ENCODE measurements around the gene FIZ1. TPM values are rescaled to one million over a fixed set of nuclear protein-coding genes. Genes with fewer than 3 reads are reported as not detected.

The FIZ1 gene
- total RNA-seq, 1 experiment from 2014 or later: 21.5 TPM

DNA sequence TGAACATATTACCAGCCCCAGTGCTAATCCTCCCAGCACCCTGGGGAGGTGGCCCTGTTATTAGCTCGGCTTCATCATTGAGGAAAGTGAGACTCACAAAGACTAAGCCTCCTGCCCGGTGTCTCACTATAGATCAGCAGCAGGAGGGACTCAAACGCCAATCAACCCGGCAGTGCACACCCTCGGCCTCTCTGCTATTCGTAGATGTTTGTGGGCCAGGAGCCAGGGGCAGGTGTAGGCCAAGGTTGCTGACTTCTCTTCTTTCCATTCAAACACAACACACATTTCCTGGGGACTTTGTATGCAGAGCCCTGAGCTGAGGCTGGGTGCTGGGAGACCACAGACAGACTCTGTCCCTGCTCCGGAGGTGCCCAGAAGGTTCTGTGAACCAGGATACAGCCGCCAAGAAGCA lies 44.6 kb downstream of the FIZ1 start:
- H3K36me3 Mint-ChIP-seq (ENCODE audit: insufficient read depth in 1 of 3, low read depth in 3 of 3): no peaks in the 10 kb centered on the region
- H4K5ac ChIP-seq (ENCODE audit: insufficient read length, low read depth, low read length): no peak overlapping the region
- H3K4ac ChIP-seq (ENCODE audit: low read depth, low read length): no peak overlapping the region
- H2BK20ac ChIP-seq (ENCODE audit: low read depth, low read length, poor library complexity, severe bottlenecking): no peak overlapping the region
- peak overlapping the region in 2 of 3 experiments; percentile 78 to 93; a peak in 4 of 7 replicates for H3K27ac Mint-ChIP-seq
- H2AK5ac ChIP-seq (ENCODE audit: insufficient read length, low read length): no peak overlapping the region
- H4K8ac ChIP-seq (replicated peaks; ENCODE audit: insufficient read length, low read depth, low read length): no peak overlapping the region
- no peak overlapping the region for H3K18ac ChIP-seq (ENCODE audit: insufficient read length, low read depth, low read length)
- H2BK15ac ChIP-seq (ENCODE audit: low read depth, low read length): no peak overlapping the region
- H3K23me2 ChIP-seq (ENCODE audit: insufficient read length, low read depth, low read length, poor library complexity, severe bottlenecking): peaks cover 5% of the 10 kb centered on the region
- H3K9ac ChIP-seq (ENCODE audit: extremely low read depth, insufficient read length, low read length): no peak overlapping the region
- H3K79me1 ChIP-seq (ENCODE audit: insufficient read depth, low read depth, low read length, poor library complexity, severe bottlenecking): no peaks in the 10 kb centered on the region
- no peaks in the 10 kb centered on the region; a peak in 1 of 5 replicates for H3K9me3 Mint-ChIP-seq
- H4K91ac ChIP-seq (ENCODE audit: insufficient read length, low read depth, low read length): no peak overlapping the region
- H3K56ac ChIP-seq (ENCODE audit: insufficient read length, low read depth, low read length): no peak overlapping the region
- H2BK120ac ChIP-seq (ENCODE audit: low read depth, low read length, poor library complexity, severe bottlenecking): no peak overlapping the region
- no peak overlapping the region for H2AFZ ChIP-seq (ENCODE audit: low read length)
- no peak overlapping the region for H3K27ac ChIP-seq (ENCODE audit: insufficient read length, low read depth, low read length)
- DNase-seq: no peak
- H4K20me1 ChIP-seq (ENCODE audit: control insufficient read depth, insufficient read depth, insufficient read length): no peaks in the 10 kb centered on the region
- peaks cover 3% of the 10 kb centered on the region for H3K27me3 Mint-ChIP-seq (ENCODE audit: low read depth)
- H3K27me3 ChIP-seq (ENCODE audit: insufficient read depth, low read length): no peaks in the 10 kb centered on the region
- H3K4me1 ChIP-seq (ENCODE audit: insufficient read depth, low read length): peaks cover 8% of the 10 kb centered on the region; the same call in 1 of the 2 replicates
- no peak overlapping the region for H2BK12ac ChIP-seq (ENCODE audit: insufficient read length, low read depth, low read length)
- no CpG with 5 or more reads among the region's 8 CpGs for WGBS (ENCODE audit: extremely low coverage, insufficient read length, low lambda C conversion rate)
- H2BK5ac ChIP-seq (ENCODE audit: insufficient read length, low read length): no peak overlapping the region
- H3K79me2 ChIP-seq (ENCODE audit: insufficient read depth, low read length): no peaks in the 10 kb centered on the region
- no peak overlapping the region for H3K4me3 Mint-ChIP-seq
- peaks cover 30 to 42% of the 10 kb centered on the region in 2 experiments for H3K4me1 Mint-ChIP-seq
- H3K23ac ChIP-seq (ENCODE audit: insufficient read length, low read depth, low read length): no peak overlapping the region
- H3K14ac ChIP-seq (ENCODE audit: insufficient read depth, low read length): no peak overlapping the region
- H3K4me2 ChIP-seq (ENCODE audit: insufficient read depth, insufficient read length, low read length): no peak overlapping the region
- TF ChIP-seq CTCF (conservative IDR thresholded peaks at IDR 0.05): no peak
- no peaks in the 10 kb centered on the region for H3K9me3 ChIP-seq (ENCODE audit: control insufficient read depth, low read depth, low read length)
- no peak overlapping the region for H3T11ph ChIP-seq (ENCODE audit: low read length)
